ENCODE data around the gene HLCS.
A peak's percentile ranks its signal among the peaks of the same experiment; 100 is the strongest.
"Not testable (repeated sequence)": the region's sequence is repeated elsewhere in the genome, so short reads cannot be mapped to it uniquely, and the experiment has no call there.

The HLCS gene

DNA sequence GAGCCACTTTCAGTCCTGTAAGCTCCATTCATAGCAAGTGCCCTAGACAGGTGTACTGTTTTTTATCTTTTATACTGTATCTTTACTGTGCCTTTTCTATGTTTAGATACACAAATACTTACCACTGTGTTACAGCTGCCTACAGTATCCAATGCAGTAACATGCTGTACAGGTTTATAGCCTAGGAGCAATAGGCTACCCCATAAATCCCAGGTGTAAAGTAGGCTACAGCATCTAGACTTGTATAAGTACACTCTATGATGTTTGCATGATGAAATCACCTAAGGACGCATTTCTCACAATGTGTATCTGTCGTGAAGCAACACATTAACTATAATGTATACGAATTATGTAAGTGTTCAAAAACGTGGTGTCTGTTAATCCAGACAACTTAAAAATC is 10.7 kb downstream of the HLCS start:
- no peak for DNase-seq

DNA sequence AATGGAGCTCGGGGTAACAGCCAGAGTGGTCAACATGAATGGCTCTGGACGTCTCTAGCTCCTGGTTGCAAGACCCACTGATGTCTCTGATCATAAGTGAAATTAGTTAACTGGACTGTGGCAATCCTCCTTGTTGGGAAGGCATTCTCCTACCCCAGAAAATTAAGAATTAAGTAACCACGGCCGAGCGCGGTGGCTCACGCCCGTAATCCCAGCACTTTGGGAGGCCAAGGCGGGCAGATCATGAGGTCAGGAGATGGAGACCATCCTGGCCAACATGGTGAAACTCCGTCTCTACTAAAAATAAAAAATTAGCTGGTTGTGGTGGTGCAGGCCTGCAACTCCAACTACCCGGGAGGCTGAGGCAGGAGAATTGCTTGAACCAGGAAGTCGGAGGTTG is 14.1 kb downstream of the HLCS start:
- DNase-seq, result not testable (repeated sequence)

DNA sequence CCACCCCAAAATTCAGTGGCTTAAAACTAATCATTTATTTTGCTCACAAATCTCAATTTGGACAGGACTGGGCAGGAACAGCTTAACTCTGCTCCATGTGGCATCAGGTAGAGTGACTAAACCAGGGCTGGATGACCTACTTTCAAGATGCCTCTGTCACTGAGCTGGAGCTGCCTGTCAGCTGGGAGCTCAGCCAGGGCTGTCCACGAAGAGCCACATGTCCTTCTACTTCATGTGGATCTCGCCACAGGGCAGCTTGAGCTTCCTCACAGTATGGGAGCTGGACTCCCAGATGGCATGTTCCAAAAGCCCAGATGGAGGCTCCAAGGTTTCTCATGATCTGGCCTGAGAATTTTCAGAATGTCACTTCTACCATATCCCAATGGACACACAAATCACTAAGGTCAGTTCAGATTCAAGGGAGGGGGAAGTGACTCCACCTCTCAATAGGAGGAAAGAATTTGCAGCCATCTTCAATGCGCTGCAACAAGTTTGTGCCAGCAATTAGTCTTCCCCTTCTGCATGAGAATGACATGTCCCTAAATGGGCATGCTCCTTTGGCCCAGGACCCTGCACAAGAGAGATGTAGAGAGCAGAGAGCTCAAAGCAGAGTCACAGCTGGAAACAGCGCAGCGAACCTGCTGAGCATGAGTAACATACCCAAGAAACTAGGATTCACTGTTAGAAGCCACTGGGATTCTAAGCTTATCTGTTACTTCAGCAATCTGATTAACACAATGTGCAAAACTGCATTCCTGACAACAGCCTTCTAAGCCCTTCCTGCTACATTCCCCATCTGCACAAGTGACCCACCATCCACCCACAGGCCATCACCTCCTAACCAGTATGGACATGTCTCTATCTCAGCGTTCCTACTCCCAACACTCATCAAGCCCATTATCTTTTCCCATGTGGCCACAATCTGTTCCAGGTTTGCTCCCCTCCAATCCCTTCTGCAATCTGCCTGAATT is 17.0 kb downstream of the HLCS start:
- DNase-seq, result no peak

DNA sequence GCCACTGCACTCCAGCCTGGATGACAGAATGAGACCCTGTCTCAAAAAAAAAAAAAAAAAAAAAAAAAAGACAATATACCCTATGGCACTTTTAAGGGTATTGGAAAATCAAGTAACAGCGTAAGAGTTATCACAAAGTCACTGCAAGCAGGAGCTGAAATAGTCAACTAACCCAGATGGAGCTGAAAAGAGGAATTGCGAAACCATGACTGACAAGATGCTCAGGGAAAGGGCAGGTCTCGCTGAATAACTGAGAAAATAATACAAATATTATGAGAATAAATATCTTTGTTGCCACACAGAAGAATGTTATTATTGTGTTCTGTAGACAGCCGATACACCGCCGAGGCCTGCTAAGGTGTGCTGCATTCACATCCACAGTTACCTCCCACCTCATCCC is 17.8 kb downstream of the HLCS start:
- DNase-seq, result no peak

DNA sequence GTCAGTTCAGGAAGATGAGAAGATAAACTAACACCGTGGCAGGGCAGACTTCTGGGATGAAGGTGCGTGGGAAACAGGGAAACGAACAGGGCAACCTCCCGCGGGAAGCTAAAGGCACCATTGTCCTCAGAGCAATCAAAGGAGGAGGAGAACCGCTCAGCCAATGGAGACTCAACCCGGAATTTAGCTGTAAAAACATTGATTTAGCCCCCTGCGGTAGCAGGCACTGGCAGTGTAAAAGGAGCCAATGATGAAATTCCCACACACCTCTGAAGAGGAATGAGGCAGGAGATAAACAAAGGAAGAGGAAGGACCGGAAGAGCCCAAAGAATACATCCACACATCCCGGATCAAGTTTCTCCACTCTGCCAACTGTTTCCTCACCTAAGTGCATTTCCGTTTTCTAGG is 19.5 kb downstream of the HLCS start:
- no peak for DNase-seq

DNA sequence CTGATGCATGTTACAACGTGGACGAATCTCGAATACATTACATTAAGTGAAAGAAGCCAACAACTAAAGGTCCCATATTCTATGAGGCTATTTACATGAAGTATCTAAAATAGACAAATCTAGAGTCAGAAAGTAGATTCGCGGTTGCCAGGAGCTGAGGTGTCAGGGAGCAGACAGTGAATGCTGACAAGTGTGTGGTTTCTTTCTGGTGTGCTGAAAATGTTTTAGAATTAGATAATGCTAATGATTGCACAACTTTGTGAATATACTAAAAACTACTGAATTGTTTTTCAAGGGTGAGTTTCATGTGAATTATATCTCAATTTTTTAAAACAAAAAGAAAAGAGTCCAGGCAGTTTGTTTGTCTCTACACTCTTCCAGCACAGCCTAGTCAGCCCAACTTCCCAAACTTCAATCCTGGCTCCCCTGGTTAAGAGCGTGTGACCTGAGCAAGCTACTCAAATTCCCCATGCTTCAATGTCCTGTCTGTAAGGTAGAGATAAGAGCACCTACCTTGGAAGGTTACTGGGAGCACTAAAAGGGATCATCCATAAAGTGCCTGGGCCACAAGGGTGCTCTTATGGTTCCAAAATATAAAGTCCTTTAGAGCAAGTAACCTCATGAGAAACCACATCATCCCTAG is 20.9 kb downstream of the HLCS start:
- DNase-seq, result no peak

DNA sequence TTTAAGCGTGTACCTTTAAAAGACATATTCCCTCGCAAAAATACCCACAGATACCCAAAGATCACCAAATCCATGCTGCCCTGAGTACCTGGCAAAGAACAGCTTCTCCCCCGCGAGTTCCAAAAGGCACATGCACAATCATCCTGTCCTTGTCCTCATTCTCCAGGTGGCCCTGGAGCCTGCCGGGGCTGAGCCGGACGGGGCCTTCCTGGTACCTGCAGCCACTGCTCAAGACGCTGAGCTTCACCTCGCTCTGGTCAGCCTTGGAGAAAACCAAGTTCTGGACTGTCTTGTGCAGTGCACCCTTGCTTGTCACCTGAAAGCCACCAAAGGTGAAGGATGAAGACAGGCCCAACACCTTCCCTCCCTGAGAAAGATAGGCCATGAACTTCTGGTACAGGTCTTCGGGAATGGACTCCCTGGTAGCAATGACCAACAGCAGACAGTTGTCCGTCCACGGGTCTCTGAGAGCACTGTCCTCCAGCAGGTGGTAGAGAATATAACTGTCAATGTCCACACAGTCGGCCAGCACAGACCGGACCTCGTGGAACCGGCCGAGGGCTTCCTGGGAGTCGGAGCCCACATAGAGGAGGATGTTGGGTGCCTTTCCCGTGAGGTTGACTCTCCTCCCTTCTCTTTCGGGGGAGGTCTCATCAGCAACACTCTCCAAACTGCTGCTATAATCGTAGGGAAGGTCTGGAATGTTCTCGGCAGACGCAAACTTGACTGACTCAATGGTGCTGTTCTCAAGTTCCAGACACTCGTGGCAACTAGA is 29.9 kb downstream of the HLCS start:
- DNase-seq, result no peak

DNA sequence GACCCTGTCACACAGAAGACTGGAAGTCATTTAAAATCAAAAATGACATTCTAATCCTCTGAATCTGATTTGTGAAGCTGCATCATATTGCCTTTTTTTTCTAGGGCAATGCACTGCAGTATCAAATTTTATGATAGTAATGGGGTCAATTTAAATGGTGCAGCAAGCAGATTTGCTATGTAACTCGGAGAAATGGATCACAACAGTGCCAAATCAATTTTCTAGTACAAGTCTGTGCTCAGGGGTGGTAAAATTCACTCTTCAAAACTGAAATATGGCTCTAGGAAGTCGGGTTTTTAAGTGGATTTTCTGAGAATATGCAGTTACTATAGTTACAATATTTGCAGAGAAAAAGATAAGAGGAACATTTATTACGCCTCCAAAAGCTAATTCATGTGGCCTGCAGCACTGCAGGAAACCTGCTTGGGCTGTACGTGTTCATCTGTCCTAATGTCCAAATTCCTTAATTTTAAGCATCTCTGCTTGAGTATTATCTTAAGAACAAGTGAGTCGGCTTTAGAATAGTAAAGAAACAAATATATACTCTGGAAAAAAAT is 31.5 kb downstream of the HLCS start:
- DNase-seq, result no peak

DNA sequence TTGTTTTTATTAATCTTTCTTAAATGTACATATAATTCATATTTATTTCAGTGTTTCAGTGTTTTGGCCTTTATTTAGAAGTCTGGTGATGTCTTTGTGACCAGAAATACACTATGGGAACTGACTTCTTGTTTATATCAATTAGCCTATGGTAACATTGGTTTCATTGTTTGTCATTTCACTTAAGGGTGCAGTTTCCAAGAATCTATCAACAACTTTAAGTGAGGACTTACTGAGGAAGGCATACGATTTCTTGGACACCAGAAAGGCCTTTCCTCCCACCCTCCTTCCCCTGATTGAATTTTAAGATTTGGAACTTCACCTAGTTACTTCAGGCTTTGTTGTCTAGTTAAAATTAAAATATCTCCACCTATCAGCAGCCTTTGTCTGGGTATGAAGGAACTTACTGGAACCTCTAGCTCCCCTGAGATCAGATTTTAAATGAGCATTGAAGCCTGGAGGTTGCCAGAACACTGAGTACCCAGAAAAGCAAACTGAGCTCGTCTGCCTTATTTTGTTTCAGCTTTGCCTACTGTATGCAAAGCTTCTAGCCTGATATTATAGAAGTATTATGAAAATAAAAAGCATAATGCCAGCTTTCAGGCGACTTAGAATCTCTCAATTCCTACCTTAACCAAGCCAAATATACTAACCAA is 34.2 kb downstream of the HLCS start:
- DNase-seq, result peak; percentile 6 to 13

DNA sequence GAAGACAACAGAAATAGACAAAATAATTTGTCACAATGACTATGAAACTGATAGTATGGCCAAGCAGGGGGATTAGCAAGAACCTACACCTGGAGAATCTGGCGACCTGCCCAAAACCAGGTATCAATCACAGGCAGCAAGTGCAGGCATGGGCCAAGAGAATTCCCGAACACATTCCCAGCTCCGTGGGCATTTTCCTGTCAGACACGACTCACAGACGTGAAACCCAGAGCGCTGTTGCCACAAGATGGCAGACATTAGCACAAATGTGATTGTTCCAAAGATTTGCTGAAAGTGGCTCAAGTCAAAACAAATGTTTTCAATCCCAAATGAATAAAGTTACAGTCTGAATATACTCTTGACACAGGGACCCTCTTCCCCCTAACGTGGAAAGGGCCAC is 36.8 kb downstream of the HLCS start:
- peak in 1 of 2 experiments; percentile 10 for DNase-seq

DNA sequence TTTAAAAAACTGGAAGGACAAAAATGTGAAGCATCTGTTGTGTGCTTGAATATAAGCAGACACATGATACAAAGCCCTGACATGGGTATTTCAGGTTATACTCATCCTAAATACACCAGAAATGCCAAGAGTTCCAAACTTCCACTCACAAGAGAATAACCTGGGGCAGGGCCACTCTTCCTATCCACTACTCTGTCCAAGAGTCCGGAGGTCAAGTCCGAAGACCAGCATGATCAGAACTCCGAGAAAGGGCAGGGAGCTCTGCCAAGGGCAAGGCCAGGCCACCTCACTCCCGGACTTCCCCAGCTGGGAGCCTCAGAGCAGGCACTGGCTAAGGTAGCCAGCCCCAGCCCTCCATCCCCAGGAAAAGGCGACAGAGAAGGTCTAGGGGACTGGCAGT is 37.5 kb downstream of the HLCS start:
- DNase-seq, result no peak

DNA sequence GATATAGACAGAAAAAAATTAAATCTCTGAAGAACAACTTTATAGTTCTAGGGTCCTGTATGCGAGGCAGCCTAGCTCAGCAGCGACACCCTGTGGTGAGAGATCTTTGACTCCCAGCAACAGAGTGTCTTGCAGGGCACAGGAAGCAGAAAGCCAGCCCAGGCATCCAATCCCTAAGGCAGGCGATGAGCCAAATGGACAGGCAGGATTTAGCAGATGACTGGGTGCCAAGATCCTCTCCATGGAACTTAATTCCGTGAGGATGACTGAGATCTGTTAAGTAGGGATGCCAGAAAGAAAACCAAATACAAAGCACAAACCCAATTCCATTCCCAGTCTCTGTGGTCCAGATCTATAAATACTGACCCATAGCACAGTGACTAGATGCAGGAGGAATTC is 38.8 kb downstream of the HLCS start:
- peak; percentile 23 to 84 for DNase-seq

DNA sequence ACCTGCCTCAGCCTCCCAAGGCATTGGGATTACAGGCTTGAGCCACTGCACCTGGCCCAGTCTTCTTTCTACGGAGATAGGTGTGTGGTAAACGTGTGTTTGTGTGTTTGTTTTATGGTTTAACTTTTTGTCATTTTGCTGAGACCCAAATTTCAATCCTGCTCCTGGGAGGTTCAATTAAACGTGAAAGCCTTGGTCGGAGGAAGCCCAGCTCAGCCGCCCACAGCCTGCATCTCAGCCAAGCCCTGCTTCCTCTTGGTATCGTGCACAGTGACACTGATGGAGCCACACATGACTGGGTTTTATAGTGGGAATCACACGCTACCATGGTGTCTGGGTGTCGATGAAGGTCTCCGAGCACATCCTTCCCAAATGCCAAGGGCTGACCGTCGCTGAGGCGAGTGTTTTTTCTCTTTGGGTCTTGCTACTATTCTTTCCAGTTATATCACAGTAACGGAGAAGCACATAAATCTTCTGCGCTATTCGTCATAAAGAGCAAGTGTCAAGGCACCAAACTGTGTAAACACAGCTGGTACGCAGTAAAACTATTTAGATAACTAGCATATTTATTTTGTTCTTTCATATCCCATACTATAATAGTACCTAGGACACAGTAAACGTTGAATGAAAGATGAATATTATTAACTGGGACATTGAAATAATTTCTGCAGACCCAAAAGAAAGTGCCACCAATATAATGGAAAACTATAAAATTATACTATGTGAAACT is 39.3 kb downstream of the HLCS start:
- DNase-seq, result peak in 1 of 2 experiments; percentile 17

DNA sequence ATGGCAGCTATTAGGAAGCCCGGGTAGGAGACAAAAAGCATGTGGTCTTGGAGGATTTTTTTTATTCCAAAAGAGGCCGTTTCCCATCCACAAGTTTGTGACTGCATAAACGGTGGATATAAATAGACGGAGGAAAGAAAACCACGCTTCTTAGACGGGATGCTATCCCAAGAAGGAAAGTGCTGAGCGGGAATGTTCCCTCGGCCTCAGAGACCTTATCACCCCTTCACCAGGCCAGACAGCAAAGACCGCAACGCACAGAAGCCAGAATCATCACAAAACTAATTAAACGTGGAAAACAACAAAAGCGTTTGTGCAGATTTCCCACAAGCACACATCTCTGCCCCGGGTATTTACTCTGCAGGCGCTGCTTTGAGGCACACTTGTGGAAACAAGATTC is 43.2 kb downstream of the HLCS start:
- DNase-seq, result no peak

DNA sequence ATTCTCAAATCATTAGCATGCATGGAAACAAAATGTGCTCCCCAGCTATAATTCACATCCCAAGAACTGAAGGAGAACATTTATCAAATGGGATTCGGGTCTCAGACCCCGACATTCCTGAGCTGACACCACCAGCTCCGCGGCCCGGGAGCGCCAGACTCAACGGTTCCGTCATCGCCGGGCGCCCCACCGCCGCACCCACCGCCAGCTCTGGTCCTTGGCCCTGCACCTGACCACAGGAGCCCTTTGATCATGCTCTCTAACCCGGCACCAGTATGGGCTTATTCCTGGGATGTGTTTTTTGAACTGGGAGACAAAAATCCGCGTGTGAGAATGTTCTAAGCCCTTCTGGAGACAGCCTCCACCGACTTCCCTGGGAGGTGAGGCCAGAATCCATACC is 43.6 kb downstream of the HLCS start:
- no peak for DNase-seq

DNA sequence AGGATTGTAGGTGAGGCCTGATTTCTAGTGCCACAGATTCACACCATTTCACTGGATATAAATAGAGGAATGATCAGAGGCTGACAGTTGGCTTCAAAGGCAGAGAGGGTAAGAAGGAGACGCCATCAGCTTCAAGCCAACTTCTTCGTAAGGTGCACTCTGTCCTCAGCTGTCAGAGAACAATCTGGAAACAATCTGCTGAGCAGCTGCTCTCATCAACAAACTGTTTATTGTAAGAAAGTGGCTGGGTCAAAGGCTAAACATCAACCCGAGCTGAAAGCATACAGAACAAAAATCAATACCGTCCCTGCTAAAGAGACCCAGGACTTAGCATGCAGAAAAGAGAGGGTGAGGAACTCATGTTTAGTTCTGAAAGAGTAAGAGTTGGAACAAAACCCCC is 48.2 kb downstream of the HLCS start:
- DNase-seq, result no peak

DNA sequence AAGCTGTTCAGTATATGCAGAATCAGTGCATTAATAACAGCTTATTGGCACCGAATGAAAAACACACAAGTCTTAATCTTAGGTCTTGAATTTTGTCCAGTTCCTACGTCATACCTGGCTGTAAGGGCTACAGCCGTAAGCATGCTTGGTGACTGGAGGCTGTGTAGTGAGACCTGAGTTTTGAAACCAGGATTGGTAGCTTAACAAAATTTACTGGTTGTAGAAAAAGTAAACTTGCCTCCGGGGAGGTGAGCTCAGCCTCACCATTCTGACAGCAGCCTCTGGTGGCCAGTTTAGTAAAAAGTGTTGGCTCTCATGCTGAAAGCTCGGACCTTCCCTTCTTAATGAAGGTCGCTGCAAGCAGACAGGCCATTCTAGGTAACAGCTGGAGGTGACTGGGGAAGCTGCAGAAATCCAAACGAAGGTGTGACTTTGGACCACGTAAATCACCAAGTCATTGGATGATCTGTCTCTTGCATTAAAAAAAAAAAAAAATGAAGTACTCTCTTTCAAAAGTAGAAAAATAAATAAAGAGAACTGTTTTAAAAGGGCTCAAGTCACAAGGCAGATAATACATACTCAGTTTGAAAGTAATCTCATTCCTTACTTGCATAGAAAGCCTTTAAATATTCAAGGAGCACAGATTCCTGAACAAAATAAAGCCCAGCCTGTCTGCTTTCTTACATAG is 48.9 kb downstream of the HLCS start:
- peak in 1 of 2 experiments; percentile 34 for DNase-seq

DNA sequence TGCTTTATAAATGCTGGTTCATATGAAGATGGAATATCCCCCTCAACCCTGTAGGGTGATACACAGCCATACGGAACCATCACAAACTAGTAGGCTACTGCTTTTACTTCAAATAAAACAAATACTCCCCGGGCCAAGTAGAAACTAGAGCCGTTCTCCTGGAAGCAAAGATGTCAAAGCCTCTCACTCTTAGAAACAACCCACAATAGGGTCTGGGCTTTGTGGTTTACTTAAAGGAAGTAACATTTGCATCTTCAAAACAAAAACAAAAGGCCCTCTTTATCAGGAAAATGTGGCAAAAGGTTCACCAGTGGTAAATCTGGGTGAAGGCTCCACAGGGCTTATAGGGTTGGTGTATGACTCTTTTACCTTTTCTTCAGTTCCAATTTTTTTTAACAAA is 49.8 kb downstream of the HLCS start:
- no peak for DNase-seq

DNA sequence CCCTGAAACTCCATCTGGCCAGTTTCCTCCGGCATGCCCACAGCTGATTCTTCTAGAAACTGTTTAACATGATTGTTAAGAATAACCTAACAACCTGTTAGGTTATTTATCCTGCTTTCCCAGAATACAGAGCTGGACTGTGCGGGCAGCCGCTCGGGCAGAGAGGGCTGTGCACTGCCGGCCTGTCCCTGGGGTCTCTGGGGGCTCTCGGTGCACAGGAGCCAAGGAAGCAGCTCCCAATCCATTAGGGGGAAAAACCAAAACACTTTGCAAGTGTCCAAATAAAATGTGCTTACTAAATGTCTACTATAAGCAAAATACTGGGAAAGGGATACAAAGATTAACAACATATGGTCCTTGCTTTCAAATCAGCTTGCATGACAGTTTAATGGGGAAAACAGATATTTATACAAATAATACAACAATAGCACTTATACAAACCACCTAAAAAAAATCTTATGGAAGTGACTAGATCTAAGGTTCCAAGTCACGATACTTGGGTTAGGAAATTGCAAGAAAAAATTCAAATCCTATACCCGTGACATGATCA is 50.7 kb downstream of the HLCS start:
- DNase-seq, result no peak

DNA sequence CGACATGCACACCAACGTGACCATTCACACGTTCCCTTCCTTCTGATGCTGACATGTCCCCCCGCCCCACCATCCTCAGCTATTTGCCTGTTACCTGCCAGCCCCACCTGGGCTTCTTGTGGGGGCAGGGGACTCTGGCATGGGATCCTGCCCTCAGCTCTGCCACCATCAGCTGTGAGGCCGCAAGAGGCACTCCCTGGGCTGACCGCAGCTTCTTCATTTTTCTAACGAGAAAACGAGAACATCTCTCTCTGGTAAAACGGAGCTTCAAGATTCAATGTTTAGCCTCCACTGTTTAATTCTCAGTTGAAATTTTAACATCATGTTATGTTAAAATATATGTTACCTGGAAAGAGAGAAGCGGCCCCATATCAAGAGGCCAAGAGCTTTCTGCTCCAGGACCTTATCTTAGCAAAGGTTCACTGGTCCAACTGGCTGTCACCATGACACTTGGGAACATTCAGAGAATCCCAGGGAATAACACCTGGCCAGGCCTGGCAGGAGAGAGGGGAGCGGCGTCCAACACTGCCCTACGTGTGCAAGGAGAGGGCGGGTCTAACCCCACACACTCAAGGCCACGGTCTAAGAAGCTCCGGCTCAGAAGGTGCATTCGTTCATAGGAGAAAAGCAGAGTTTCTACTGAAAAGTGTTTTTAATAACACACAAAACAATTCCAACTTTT is 51.3 kb downstream of the HLCS start:
- no peak for DNase-seq
